Activated CD4-positive, alpha-beta T cell treated with anti-CD3 and anti-CD28 coated beads, Interleukin-2, amount 10 ng/mL, durations not matched to agents 24 days and 14 days (primary cell): ENCODE data around the gene HOXC4. TPM values are rescaled to one million over a fixed set of nuclear protein-coding genes. Genes with fewer than 3 reads are reported as not detected.
A peak's percentile ranks its signal among the peaks of the same experiment; 100 is the strongest.

Experiments used
- DNase-seq: peaks from one replicate; pipeline ENCODE4 v3.0.0; 2022
- H3K27ac Mint-ChIP-seq: one replicate; pipeline ENCODE4 v1.8.0; 2022; ENCODE audit warnings: mild to moderate bottlenecking, mixed read lengths
- H3K27me3 Mint-ChIP-seq: one replicate; pipeline ENCODE4 v1.8.0; 2022; ENCODE audit warnings: mixed read lengths
- H3K36me3 Mint-ChIP-seq: one replicate; pipeline ENCODE4 v1.8.0; 2022; ENCODE audit warnings: low read depth, mild to moderate bottlenecking, mixed read lengths
- H3K4me1 Mint-ChIP-seq: one replicate; pipeline ENCODE4 v1.8.0; 2021; ENCODE audit warnings: mixed read lengths
- H3K4me3 Mint-ChIP-seq: one replicate; pipeline ENCODE4 v1.8.0; 2022; ENCODE audit warnings: mild to moderate bottlenecking, moderate library complexity, mixed read lengths
- H3K9me3 Mint-ChIP-seq: one replicate; pipeline ENCODE4 v1.8.0; 2021; ENCODE audit warnings: mixed read lengths
- intact Hi-C: fragments of 100-400 bp; cut with micrococcal nuclease; formaldehyde crosslinking; loops from one replicate; pipeline ENCODE4 v1.15.1; 2023
- total RNA-seq: library from RNA; stranded (reverse); gene quantifications from 2 replicates; pipeline ENCODE4 v1.2.3, GENCODE V29; 2022

HOXC4 gene
- total RNA-seq, result not detected in 2 replicates

- no peaks in the 10 kb centered on the region for H3K9me3 Mint-ChIP-seq
- H3K36me3 Mint-ChIP-seq, result peaks cover 2% of the 10 kb centered on the region
- H3K27ac Mint-ChIP-seq, result peak within 1 kb of the TSS; percentile 63
- DNase-seq, result no peak
- intact Hi-C loops, result loop anchor here (5.0 kb wide), 3 partner anchors 57 to 127 kb away; partner anchors contain the start of gene HOXC12
- peaks cover 22% of the 10 kb centered on the region for H3K4me1 Mint-ChIP-seq
- peaks cover 88% of the 10 kb centered on the region for H3K27me3 Mint-ChIP-seq
- H3K4me3 Mint-ChIP-seq, result peak within 1 kb of the TSS; percentile 71
Observed at GRCh38 chr12:54053751-54054741, at the start of gene HOXC4. Gene HOXC4, plus strand, starts transcription at chr12:54053835. Its CDS starts 88 bp downstream, at chr12:54053923.

- H3K27me3 Mint-ChIP-seq, result peaks cover 93% of the 10 kb centered on the region
- H3K27ac Mint-ChIP-seq, result no peak overlapping the region
- H3K4me3 Mint-ChIP-seq, result no peak overlapping the region
- peaks cover 23% of the 10 kb centered on the region for H3K4me1 Mint-ChIP-seq
- H3K9me3 Mint-ChIP-seq, result no peaks in the 10 kb centered on the region
- intact Hi-C loops, result loop anchor here (10.0 kb wide), 1 partner anchor 361 kb away; the partner anchor contains the start of gene GPR84
- H3K36me3 Mint-ChIP-seq, result no peaks in the 10 kb centered on the region
- DNase-seq, result no peak
Observed at GRCh38 chr12:54004063-54004840, 49.4 kb upstream of the HOXC4 start.

GRCh38 chr12:54004841-54005530, 48.6 kb upstream of the HOXC4 start:
- Mint-ChIP-seq H3K4me1 (peaks cover 28% of the 10 kb centered on the region), H3K4me3 (no peak overlapping the region), H3K27ac (no peak overlapping the region), H3K36me3 (no peaks in the 10 kb centered on the region), H3K9me3 (no peaks in the 10 kb centered on the region), H3K27me3 (peaks cover 93% of the 10 kb centered on the region)
- intact Hi-C loops, result loop anchor here (10.0 kb wide), 1 partner anchor 360 kb away; the partner anchor contains the start of gene GPR84
- no peak for DNase-seq

GRCh38 chr12:54005531-54005852, 48.1 kb upstream of the HOXC4 start:
- H3K27me3 Mint-ChIP-seq, result peaks cover 95% of the 10 kb centered on the region
- H3K36me3 Mint-ChIP-seq, result no peaks in the 10 kb centered on the region
- DNase-seq, result no peak
- peak overlapping the region; percentile 20 for H3K27ac Mint-ChIP-seq
- H3K4me1 Mint-ChIP-seq, result peaks cover 28% of the 10 kb centered on the region
- no peak overlapping the region for H3K4me3 Mint-ChIP-seq
- intact Hi-C loops, result loop anchor here (10.0 kb wide), 1 partner anchor 359 kb away; the partner anchor contains the start of gene GPR84
- H3K9me3 Mint-ChIP-seq, result no peaks in the 10 kb centered on the region

GRCh38 chr12:54005853-54006558, 47.6 kb upstream of the HOXC4 start:
- intact Hi-C loops, result loop anchor here (1.0 to 10.0 kb wide), 5 partner anchors 11 to 359 kb away; partner anchors contain the start of gene GPR84
- Mint-ChIP-seq H3K9me3 (no peaks in the 10 kb centered on the region), H3K36me3 (no peaks in the 10 kb centered on the region), H3K4me3 (peak overlapping the region; percentile 85), H3K27me3 (peaks cover 93% of the 10 kb centered on the region), H3K27ac (peak overlapping the region; percentile 20), H3K4me1 (peaks cover 28% of the 10 kb centered on the region)
- peak; percentile 95 for DNase-seq

GRCh38 chr12:54006559-54007220, 46.9 kb upstream of the HOXC4 start:
- intact Hi-C loops, result loop anchor here (1.0 to 10.0 kb wide), 5 partner anchors 11 to 358 kb away; partner anchors contain the start of gene GPR84
- peaks cover 93% of the 10 kb centered on the region for H3K27me3 Mint-ChIP-seq
- no peaks in the 10 kb centered on the region for H3K9me3 Mint-ChIP-seq
- DNase-seq, result no peak
- no peak overlapping the region for H3K27ac Mint-ChIP-seq
- no peaks in the 10 kb centered on the region for H3K36me3 Mint-ChIP-seq
- H3K4me1 Mint-ChIP-seq, result peaks cover 33% of the 10 kb centered on the region
- peak overlapping the region; percentile 85 for H3K4me3 Mint-ChIP-seq

GRCh38 chr12:54007538-54008259, 45.9 kb upstream of the HOXC4 start:
- peaks cover 92% of the 10 kb centered on the region for H3K27me3 Mint-ChIP-seq
- no peaks in the 10 kb centered on the region for H3K36me3 Mint-ChIP-seq

GRCh38 chr12:54008260-54008552, 45.4 kb upstream of the HOXC4 start:
- Mint-ChIP-seq H3K27me3 (peaks cover 92% of the 10 kb centered on the region), H3K36me3 (no peaks in the 10 kb centered on the region), H3K4me1 (peaks cover 27% of the 10 kb centered on the region), H3K27ac (no peak overlapping the region), H3K4me3 (no peak overlapping the region), H3K9me3 (no peaks in the 10 kb centered on the region)
- intact Hi-C loops, result loop anchor here (10.0 kb wide), 1 partner anchor 357 kb away; the partner anchor contains the start of gene GPR84
- no peak for DNase-seq

More at GRCh38 chr12:54007538-54008259, 45.9 kb upstream of the HOXC4 start:
- DNase-seq, result no peak
- intact Hi-C loops, result loop anchor here (10.0 kb wide), 1 partner anchor 357 kb away; the partner anchor contains the start of gene GPR84
- no peaks in the 10 kb centered on the region for H3K9me3 Mint-ChIP-seq
- no peak overlapping the region for H3K4me3 Mint-ChIP-seq
- peaks cover 28% of the 10 kb centered on the region for H3K4me1 Mint-ChIP-seq
- H3K27ac Mint-ChIP-seq, result no peak overlapping the region

GRCh38 chr12:54009171-54010052, 44.2 kb upstream of the HOXC4 start:
- Mint-ChIP-seq H3K9me3 (no peaks in the 10 kb centered on the region), H3K27me3 (peaks cover 93% of the 10 kb centered on the region), H3K4me1 (peaks cover 27% of the 10 kb centered on the region), H3K27ac (no peak overlapping the region), H3K36me3 (no peaks in the 10 kb centered on the region), H3K4me3 (peak overlapping the region; percentile 32)
- peak; percentile 74 for DNase-seq
- intact Hi-C loops, result loop anchor here (5.0 to 10.0 kb wide), 2 partner anchors 37 to 355 kb away; partner anchors contain the start of genes GPR84, HOTAIR and HOXC11

GRCh38 chr12:54010053-54010971, 43.3 kb upstream of the HOXC4 start:
- H3K27ac Mint-ChIP-seq, result no peak overlapping the region
- intact Hi-C loops, result loop anchor here (5.0 kb wide), 1 partner anchor 38 kb away; the partner anchor contains the start of genes HOTAIR and HOXC11
- peak overlapping the region; percentile 1 for H3K4me3 Mint-ChIP-seq
- peaks cover 93% of the 10 kb centered on the region for H3K27me3 Mint-ChIP-seq
- H3K4me1 Mint-ChIP-seq, result peaks cover 29% of the 10 kb centered on the region
- no peaks in the 10 kb centered on the region for H3K9me3 Mint-ChIP-seq
- no peaks in the 10 kb centered on the region for H3K36me3 Mint-ChIP-seq
- no peak for DNase-seq
